Sigmoid colon (tissue), 4 donors: ENCODE data around the gene HS6ST2.

ENCODE experiments used
- CTCF ChIP-seq, 4 experiments: fragments of 450-650 bp in 3 of 4; fragments of 200-600 bp in 1 of 4; IDR thresholded peaks; one replicate each; pipeline ENCODE4 v1.5.1; 2016 to 2019; ENCODE audit warnings: antibody characterized with exemption in 4 of 4, mild to moderate bottlenecking in 3 of 4, moderate library complexity in 2 of 4
- EP300 ChIP-seq, 4 donors: sonication (generic); formaldehyde crosslinking; IDR thresholded peaks; one replicate each; pipeline ENCODE4 v1.6.1; 2017; ENCODE audit warnings: antibody characterized with exemption in 4 of 4
- POLR2A ChIP-seq, 2 donors: fragments of 450-650 bp; IDR thresholded peaks; one replicate each; pipeline ENCODE4 v1.6.1; 2016; ENCODE audit warnings: antibody characterized with exemption in 2 of 2, mild to moderate bottlenecking in 2 of 2, moderate library complexity in 2 of 2
- POLR2AphosphoS5 ChIP-seq, 4 donors: sonication (generic); formaldehyde crosslinking; IDR thresholded peaks; one replicate each; pipeline ENCODE4 v1.6.1; 2017; ENCODE audit warnings: antibody characterized with exemption in 4 of 4

GRCh38 chrX:132909643-132910042 lies 48.8 kb downstream of the HS6ST2 start:
- TF ChIP-seq CTCF (IDR thresholded peaks at IDR 0.05) (no peak), POLR2A (IDR thresholded peaks at IDR 0.05) (no peak), POLR2AphosphoS5 (IDR thresholded peaks at IDR 0.05) (no peak), EP300 (IDR thresholded peaks at IDR 0.05) (no peak)
